HG03457 (cell line): ENCODE results near the gene APOBEC3F.
"Not testable (repeated sequence)": the region's sequence is repeated elsewhere in the genome, so short reads cannot be mapped to it uniquely, and the experiment has no call there.

Experiments
- ATAC-seq: cut with Tn5 transposase; IDR thresholded peaks from one replicate; pipeline ENCODE4 v1.9.1; 2021; ENCODE audit warnings: moderate number of reproducible peaks; ENCODE audit not compliant: unreplicated experiment

The APOBEC3F gene

GRCh38 chr22:39068033-39068785 is 27.5 kb downstream of the APOBEC3F start:
- ATAC-seq: no peak

- no peak for ATAC-seq
Measured at GRCh38 chr22:39070186-39070585, 29.5 kb downstream of the APOBEC3F start.

GRCh38 chr22:39072581-39072981 is 31.9 kb downstream of the APOBEC3F start:
- not testable (repeated sequence) for ATAC-seq

- ATAC-seq: no peak
Measured at GRCh38 chr22:39073981-39074380, 33.3 kb downstream of the APOBEC3F start.

- not testable (repeated sequence) for ATAC-seq
Measured at GRCh38 chr22:39076155-39077025, 35.7 kb downstream of the APOBEC3F start.

- ATAC-seq: peak; percentile 51
Measured at GRCh38 chr22:39077026-39077840, 36.6 kb downstream of the APOBEC3F start, which contains the start of gene APOBEC3G. TSS of gene APOBEC3G (plus strand) at chr22:39077275. CDS start at chr22:39077362, 87 bp downstream.

- ATAC-seq: not testable (repeated sequence)
Measured at GRCh38 chr22:39077912-39078311, 37.2 kb downstream of the APOBEC3F start.

GRCh38 chr22:39078329-39078728 is 37.7 kb downstream of the APOBEC3F start:
- ATAC-seq: no peak

- ATAC-seq: not testable (repeated sequence)
Measured at GRCh38 chr22:39079054-39079637, 38.5 kb downstream of the APOBEC3F start.

GRCh38 chr22:39080052-39080762 is 39.5 kb downstream of the APOBEC3F start:
- no peak for ATAC-seq

- ATAC-seq: no peak
Measured at GRCh38 chr22:39081016-39081415, 40.4 kb downstream of the APOBEC3F start.

GRCh38 chr22:39081598-39081997 is 40.9 kb downstream of the APOBEC3F start:
- ATAC-seq: no peak

- no peak for ATAC-seq
Measured at GRCh38 chr22:39083212-39084165, 42.8 kb downstream of the APOBEC3F start.

GRCh38 chr22:39084666-39085065 is 44.0 kb downstream of the APOBEC3F start:
- ATAC-seq: no peak

- ATAC-seq: no peak
Measured at GRCh38 chr22:39087098-39087497, 46.4 kb downstream of the APOBEC3F start.

- ATAC-seq: no peak
Measured at GRCh38 chr22:39087881-39088684, 47.4 kb downstream of the APOBEC3F start.

GRCh38 chr22:39088685-39089032 is 48.0 kb downstream of the APOBEC3F start:
- ATAC-seq: no peak

GRCh38 chr22:39089928-39090327 is 49.3 kb downstream of the APOBEC3F start:
- no peak for ATAC-seq
